Spleen (tissue), 11 donors: Measurements from ENCODE around the gene SPTBN5. TPM values are rescaled to one million over a fixed set of nuclear protein-coding genes. Genes with fewer than 3 reads are reported as not detected.
A peak's percentile ranks its signal among the peaks of the same experiment; 100 is the strongest.

ENCODE experiments used
- DNase-seq: peaks from one replicate; pipeline ENCODE4 v3.0.0-alpha.2; 2020
- H3K27ac ChIP-seq, 8 donors: fragments of 200-600 bp; sonication (generic) in 7 of 8; 1 replicate in 4 of 8; 2 replicates in 4 of 8; pipeline versions ENCODE4 v1.5.0 to v1.8.0; 2016 to 2021; ENCODE audit warnings: inconsistent platforms in 4 of 8, mild to moderate bottlenecking in 4 of 8, moderate library complexity in 1 of 8
- H3K27me3 ChIP-seq, 7 donors: fragments of 200-600 bp; sonication (generic) in 6 of 7; replicated peaks in 1 of 7; 1 replicate in 4 of 7; 2 replicates in 3 of 7; pipeline versions ENCODE4 v1.5.0 to v1.8.0; 2016 to 2021; ENCODE audit warnings: inconsistent platforms in 3 of 7, mild to moderate bottlenecking in 1 of 7
- H3K36me3 ChIP-seq, 6 donors: fragments of 200-600 bp; sonication (generic) in 5 of 6; 1 replicate in 4 of 6; 2 replicates in 2 of 6; pipeline versions ENCODE4 v1.5.0 to v1.8.0; 2016 to 2021; ENCODE audit warnings: inconsistent platforms in 2 of 6
- H3K4me1 ChIP-seq, 6 donors: fragments of 200-600 bp; sonication (generic) in 5 of 6; 1 replicate in 3 of 6; 2 replicates in 3 of 6; pipeline versions ENCODE4 v1.5.0 to v1.8.0; 2016 to 2021; ENCODE audit warnings: inconsistent platforms in 3 of 6
- H3K4me3 ChIP-seq, 8 donors: fragments of 200-600 bp; sonication (generic) in 7 of 8; 1 replicate in 4 of 8; 2 replicates in 4 of 8; pipeline versions ENCODE4 v1.5.0 to v1.8.0; 2016 to 2021; ENCODE audit warnings: inconsistent platforms in 4 of 8, mild to moderate bottlenecking in 4 of 8, moderate library complexity in 2 of 8
- H3K9me3 ChIP-seq, 8 donors: fragments of 200-600 bp; sonication (generic) in 7 of 8; 1 replicate in 4 of 8; 2 replicates in 4 of 8; pipeline versions ENCODE4 v1.5.0 to v1.8.0; 2016 to 2021; ENCODE audit warnings: inconsistent platforms in 4 of 8
- POLR2A ChIP-seq, 3 donors: fragments of 450-650 bp; IDR thresholded peaks; one replicate each; pipeline ENCODE4 v1.5.1; 2017; ENCODE audit warnings: antibody characterized with exemption in 3 of 3, mild to moderate bottlenecking in 1 of 3
- POLR2AphosphoS5 ChIP-seq, 3 donors: sonication (generic); formaldehyde crosslinking; IDR thresholded peaks; one replicate each; pipeline ENCODE4 v1.5.1; 2017; ENCODE audit warnings: antibody characterized with exemption in 3 of 3
- WGBS, 5 donors: extraction: QIAGEN DNeasy Blood & Tissue Kit in 3 of 5; methylation state at CpG; one replicate each; pipeline versions ENCODE4 v1.1.5 to v1.1.7; 2013 to 2018; 5-methylcytosine and 5-hydroxymethylcytosine counted together
- intact Hi-C: fragments of 100-400 bp; cut with DNase I; formaldehyde crosslinking; loops from one replicate; pipeline ENCODE4 v1.15.0; 2023; ENCODE audit warnings: low total_unique reads
- polyA plus RNA-seq, 3 donors: library from polyadenylated mRNA; stranded (reverse); fragments of 200-250 nt; gene quantifications; one replicate each; pipeline ENCODE4 v1.2.1, GENCODE V29; 2013
- total RNA-seq, 7 donors: library from RNA; depleted of rRNA in 3 of 7; stranded (reverse); fragments of >200 nt in 3 of 7; fragmentation: NEBNext Ultra II Directional in 4 of 7; extraction: Animal tissue kit (Norgen Biotek cat#: 25700) in 4 of 7; gene quantifications; one replicate each; pipeline versions ENCODE4 v1.1.0 to v1.2.1, GENCODE V29; 2016 to 2021
- TF ChIP-seq, protein P1 (sequence below), 11 experiments: fragments of 200-600 bp in 7 of 11; fragments of 450-650 bp in 4 of 11; sonication (generic) in 4 of 11; IDR thresholded peaks in 8 of 11; conservative IDR thresholded peaks in 3 of 11; 1 replicate in 7 of 11; 2 replicates in 4 of 11; pipeline versions ENCODE4 v1.4.0 to v1.8.0; 2016 to 2021; ENCODE audit warnings: antibody characterized with exemption in 11 of 11, inconsistent platforms in 4 of 11, mild to moderate bottlenecking in 1 of 11
- donor health status: healthy with polysubstance abuse.
- donor health status: DM: no; HTN: no; CAD: no; lungs with moderate emphysema.
- donor health status: DM: no; HTN: no; CAD: no.
- donor health status: Bipolar disorder and iron deficiency.
- donor health status: healthy.
- donor health status: DM: no; HTN: no; CAD: no.
- donor health status: DM: yes; HTN: yes; CAD: no.

SPTBN5 gene
- total and polyA plus RNA-seq, 10 donors = 0.19 to 2.0 (median 0.73) TPM

DNA sequence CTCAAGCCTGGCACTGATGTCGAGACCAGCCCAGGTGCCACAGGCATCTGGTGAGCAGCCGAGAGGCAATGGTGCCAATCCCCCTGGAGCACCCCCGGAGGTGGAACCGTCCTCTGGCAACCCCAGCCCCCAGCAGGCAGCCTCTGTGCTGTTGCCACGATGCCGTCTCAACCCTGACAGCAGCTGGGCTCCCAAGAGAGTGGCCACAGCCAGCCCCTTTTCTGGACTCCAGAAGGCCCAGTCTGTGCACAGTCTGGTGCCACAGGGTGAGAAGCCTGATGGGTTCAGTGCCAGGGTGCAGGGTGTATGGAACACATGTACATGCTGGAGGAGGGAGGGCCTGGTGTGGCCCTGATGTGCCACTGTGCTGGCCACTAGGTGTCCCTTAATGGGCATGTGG, 70.9 kb downstream of the SPTBN5 start:
- Histone ChIP-seq H3K4me3 (no peak overlapping the region), H3K9me3 (no peaks in the 10 kb centered on the region), H3K27ac (no peak overlapping the region), H3K27me3 (no peaks in the 10 kb centered on the region), H3K36me3 (peaks cover 0 to 80% (median 54%) of the 10 kb centered on the region in 6 donors), H3K4me1 (peaks cover 0 to 9% (median 7%) of the 10 kb centered on the region in 6 donors)
- 94 to 98% (median 97%) methylated on average over 6 of the region's 6 CpGs for WGBS, 5 donors
- TF ChIP-seq POLR2A (IDR thresholded peaks at IDR 0.05) = no peak
- TF ChIP-seq POLR2AphosphoS5 (IDR thresholded peaks at IDR 0.05) = no peak
- TF ChIP-seq, protein P1, sequence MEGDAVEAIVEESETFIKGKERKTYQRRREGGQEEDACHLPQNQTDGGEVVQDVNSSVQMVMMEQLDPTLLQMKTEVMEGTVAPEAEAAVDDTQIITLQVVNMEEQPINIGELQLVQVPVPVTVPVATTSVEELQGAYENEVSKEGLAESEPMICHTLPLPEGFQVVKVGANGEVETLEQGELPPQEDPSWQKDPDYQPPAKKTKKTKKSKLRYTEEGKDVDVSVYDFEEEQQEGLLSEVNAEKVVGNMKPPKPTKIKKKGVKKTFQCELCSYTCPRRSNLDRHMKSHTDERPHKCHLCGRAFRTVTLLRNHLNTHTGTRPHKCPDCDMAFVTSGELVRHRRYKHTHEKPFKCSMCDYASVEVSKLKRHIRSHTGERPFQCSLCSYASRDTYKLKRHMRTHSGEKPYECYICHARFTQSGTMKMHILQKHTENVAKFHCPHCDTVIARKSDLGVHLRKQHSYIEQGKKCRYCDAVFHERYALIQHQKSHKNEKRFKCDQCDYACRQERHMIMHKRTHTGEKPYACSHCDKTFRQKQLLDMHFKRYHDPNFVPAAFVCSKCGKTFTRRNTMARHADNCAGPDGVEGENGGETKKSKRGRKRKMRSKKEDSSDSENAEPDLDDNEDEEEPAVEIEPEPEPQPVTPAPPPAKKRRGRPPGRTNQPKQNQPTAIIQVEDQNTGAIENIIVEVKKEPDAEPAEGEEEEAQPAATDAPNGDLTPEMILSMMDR (IDR thresholded peaks at IDR 0.05 in 8 of 11, conservative IDR thresholded peaks at IDR 0.05 in 3 of 11) = no peak
- intact Hi-C loops = no loop called here
- DNase-seq = no peak

DNA sequence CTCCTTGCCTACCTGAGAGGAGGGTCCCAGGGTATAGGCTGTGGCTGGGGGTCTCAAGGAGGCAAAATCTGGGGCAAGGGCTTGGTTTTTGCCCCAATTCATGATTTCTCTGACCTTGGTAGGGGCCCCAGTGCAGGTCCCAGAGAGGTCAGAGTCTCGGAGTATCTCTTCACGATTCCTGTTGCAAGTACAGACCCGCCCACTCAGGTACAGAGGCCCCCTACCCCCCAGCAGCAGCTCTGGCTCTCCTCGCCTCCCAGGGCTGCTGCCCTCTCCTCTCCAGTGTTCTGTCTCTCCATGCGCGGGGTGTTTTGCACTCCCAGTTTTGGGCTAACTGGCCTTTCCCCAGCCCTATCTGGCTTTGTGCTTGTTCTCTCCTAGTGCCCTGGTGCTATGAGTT, 71.4 kb downstream of the SPTBN5 start:
- 94 to 96% (median 96%) methylated on average over 6 of the region's 6 CpGs for WGBS, 5 donors
- Histone ChIP-seq H3K4me1 (peaks cover 0 to 7% (median 5%) of the 10 kb centered on the region in 6 donors), H3K9me3 (no peaks in the 10 kb centered on the region), H3K27me3 (no peaks in the 10 kb centered on the region), H3K27ac (no peak overlapping the region), H3K4me3 (no peak overlapping the region), H3K36me3 (peaks cover 0 to 85% (median 59%) of the 10 kb centered on the region in 6 donors)
- no peak for TF ChIP-seq POLR2A (IDR thresholded peaks at IDR 0.05)
- TF ChIP-seq, protein P1 (IDR thresholded peaks at IDR 0.05 in 8 of 11, conservative IDR thresholded peaks at IDR 0.05 in 3 of 11) = no peak
- no peak for TF ChIP-seq POLR2AphosphoS5 (IDR thresholded peaks at IDR 0.05)
- no peak for DNase-seq
- intact Hi-C loops = no loop called here

DNA sequence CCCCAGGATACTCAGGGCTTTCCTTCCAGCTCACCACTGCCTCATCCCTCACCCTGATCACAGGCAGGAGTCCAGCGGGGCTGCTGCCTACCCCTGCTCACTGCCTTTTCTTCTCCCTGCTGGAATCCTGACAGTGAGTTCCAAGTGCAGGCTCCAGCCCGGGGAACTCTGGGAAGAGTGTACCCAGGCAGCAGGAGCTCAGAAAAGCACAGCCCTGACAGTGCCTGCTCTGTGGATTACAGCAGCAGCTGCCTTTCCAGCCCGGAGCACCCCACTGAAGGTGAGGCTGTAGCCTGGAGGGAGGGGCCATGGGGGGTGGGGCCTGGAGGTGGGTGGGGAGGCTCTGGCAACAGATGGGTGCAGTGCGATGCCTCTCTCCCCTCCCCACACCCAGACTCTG, 72.0 kb downstream of the SPTBN5 start:
- Histone ChIP-seq H3K4me3 (no peak overlapping the region), H3K36me3 (peaks cover 0 to 91% (median 65%) of the 10 kb centered on the region in 6 donors), H3K4me1 (peaks cover 0 to under 1% (median 0%) of the 10 kb centered on the region in 6 donors), H3K27me3 (no peaks in the 10 kb centered on the region), H3K9me3 (no peaks in the 10 kb centered on the region), H3K27ac (no peak overlapping the region)
- intact Hi-C loops = no loop called here
- WGBS, 5 donors = 80 to 96% (median 90%) methylated on average over 3 to 4 of the region's 4 CpGs
- no peak for DNase-seq
- TF ChIP-seq, protein P1 (IDR thresholded peaks at IDR 0.05 in 8 of 11, conservative IDR thresholded peaks at IDR 0.05 in 3 of 11) = no peak
- TF ChIP-seq POLR2AphosphoS5 (IDR thresholded peaks at IDR 0.05) (no peak), POLR2A (IDR thresholded peaks at IDR 0.05) (no peak)

DNA sequence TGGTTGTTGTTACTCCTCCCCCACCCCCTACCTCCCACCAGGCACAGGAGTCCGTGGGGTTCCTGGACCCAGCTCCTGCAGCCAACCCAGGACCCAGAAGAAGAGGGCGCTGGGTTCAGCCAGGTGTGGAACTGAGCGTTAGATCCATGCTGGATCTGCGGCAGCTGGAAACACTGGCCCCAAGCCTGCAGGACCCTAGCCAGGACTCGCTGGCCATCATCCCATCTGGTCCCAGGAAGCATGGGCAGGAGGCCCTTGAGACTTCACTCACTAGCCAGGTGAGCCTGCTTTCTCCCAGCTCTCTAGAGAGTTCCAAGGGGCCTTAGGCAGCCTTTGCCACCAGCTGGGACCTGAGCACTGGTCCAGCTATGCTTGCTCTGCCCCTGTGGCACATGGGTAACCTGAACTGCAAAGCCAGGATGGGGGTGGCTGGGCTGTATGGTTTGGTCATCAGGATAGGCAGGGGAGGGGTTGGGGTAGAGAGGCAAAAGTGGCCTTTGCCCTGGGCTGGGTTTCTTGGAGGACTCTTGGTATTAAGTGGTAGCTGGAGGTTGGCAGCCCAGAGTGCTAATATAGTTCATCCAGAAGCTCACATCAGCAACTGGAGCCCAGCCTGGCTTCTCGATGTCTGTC, 72.9 kb downstream of the SPTBN5 start:
- peak; percentile 58 for DNase-seq
- intact Hi-C loops = no loop called here
- Histone ChIP-seq H3K4me1 (no peaks in the 10 kb centered on the region), H3K4me3 (no peak overlapping the region), H3K9me3 (no peaks in the 10 kb centered on the region), H3K27me3 (no peaks in the 10 kb centered on the region), H3K27ac (no peak overlapping the region), H3K36me3 (peaks cover 0 to 100% (median 72%) of the 10 kb centered on the region in 6 donors)
- 83 to 97% (median 96%) methylated on average over 5 to 6 of the region's 6 CpGs for WGBS, 5 donors
- TF ChIP-seq, protein P1 (IDR thresholded peaks at IDR 0.05 in 8 of 11, conservative IDR thresholded peaks at IDR 0.05 in 3 of 11) = no peak
- TF ChIP-seq POLR2A (IDR thresholded peaks at IDR 0.05) = no peak
- no peak for TF ChIP-seq POLR2AphosphoS5 (IDR thresholded peaks at IDR 0.05)
